Measurements from ENCODE around the gene RDX.

GRCh38 chr11:110185121-110185591 is 111.3 kb downstream of the RDX start:
- TF ChIP-seq EZH2 (IDR thresholded peaks at IDR 0.05; ENCODE audit: low read depth) (no peak), CTCF (conservative IDR thresholded peaks at IDR 0.05) (no peak)

All from PC-9 (cell line).